SK-N-SH (cell line): ENCODE data around the gene SCARF2.

ENCODE experiments used
- POLR2AphosphoS5 ChIP-seq: IDR thresholded peaks from 2 replicates; pipeline ENCODE4 v1.6.1; 2012; ENCODE audit warnings: low read depth, low read length
- RAD21 ChIP-seq: IDR thresholded peaks from 2 replicates; pipeline ENCODE4 v1.6.1; 2012; ENCODE audit warnings: mild to moderate bottlenecking, low read length
- SIN3A ChIP-seq: IDR thresholded peaks from 2 replicates; pipeline ENCODE4 v1.6.1; 2012; ENCODE audit warnings: low read depth, mild to moderate bottlenecking, low read length, moderate library complexity, borderline replicate concordance
- TF ChIP-seq, protein P1 (sequence below): fragments of 200-600 bp; sonication (generic); IDR thresholded peaks from 2 replicates; pipeline ENCODE4 v1.6.1; 2017; ENCODE audit warnings: antibody characterized with exemption, mild to moderate bottlenecking, moderate library complexity

DNA sequence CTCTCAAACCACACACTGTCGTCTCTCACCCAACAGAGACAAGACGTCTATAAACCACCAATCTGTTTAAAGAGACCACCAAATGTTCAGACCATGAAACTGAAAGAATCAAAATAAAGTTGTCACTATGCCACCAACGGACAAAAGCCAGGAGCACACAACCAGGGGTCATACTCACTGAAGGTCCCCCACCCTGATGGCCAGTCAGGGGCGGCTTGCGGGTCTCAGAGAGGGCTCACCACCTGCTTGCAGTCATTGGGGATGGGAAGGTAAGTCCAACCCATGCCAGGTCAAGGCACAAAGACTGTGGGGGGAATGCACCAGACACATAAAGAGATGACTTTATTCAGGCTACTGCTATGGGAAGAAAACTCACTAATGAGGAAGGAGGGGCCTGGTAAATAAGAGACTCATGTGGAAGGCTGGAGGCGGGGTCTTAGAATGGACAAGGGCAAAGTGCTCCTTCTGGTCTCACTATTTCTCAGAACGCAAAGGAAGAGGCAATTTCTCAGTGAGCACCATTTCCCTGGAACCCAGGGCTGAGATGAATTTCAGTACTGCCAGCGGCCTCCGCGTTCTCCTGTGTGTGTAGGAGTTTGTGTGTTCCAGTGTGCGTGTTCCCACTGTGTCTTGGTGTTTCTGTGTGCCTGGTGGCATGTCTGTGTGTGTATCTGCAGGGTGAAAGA lies 17.3 kb downstream of the SCARF2 start:
- TF ChIP-seq RAD21: no peak
- TF ChIP-seq, protein P1, sequence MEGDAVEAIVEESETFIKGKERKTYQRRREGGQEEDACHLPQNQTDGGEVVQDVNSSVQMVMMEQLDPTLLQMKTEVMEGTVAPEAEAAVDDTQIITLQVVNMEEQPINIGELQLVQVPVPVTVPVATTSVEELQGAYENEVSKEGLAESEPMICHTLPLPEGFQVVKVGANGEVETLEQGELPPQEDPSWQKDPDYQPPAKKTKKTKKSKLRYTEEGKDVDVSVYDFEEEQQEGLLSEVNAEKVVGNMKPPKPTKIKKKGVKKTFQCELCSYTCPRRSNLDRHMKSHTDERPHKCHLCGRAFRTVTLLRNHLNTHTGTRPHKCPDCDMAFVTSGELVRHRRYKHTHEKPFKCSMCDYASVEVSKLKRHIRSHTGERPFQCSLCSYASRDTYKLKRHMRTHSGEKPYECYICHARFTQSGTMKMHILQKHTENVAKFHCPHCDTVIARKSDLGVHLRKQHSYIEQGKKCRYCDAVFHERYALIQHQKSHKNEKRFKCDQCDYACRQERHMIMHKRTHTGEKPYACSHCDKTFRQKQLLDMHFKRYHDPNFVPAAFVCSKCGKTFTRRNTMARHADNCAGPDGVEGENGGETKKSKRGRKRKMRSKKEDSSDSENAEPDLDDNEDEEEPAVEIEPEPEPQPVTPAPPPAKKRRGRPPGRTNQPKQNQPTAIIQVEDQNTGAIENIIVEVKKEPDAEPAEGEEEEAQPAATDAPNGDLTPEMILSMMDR: no peak
- TF ChIP-seq POLR2AphosphoS5: no peak
- no peak for TF ChIP-seq SIN3A
